T-cell (primary cell): ENCODE results near the gene CHTF18. TPM values are rescaled to one million over a fixed set of nuclear protein-coding genes. Genes with fewer than 3 reads are reported as not detected.
A peak's percentile ranks its signal among the peaks of the same experiment; 100 is the strongest.

ENCODE experiments used
- ATAC-seq, 4 experiments: fragments of 200-7000 bp in 3 of 4; fragments of 150-1000 bp in 1 of 4; cut with Tn5 transposase; replicated peaks in 1 of 4; 1 replicate in 3 of 4; 2 replicates in 1 of 4; pipeline ENCODE4 v1.10.0; 2021; ENCODE audit warnings: moderate library complexity in 3 of 4, mild to moderate bottlenecking in 2 of 4, moderate number of reproducible peaks in 1 of 4
- CTCF ChIA-PET, 2 donors: fragments of 300-600 bp; sonication (Branson Sonifier 250); formaldehyde crosslinking; loops; one replicate each; lab custom pipeline; 2022; ENCODE audit warnings: antibody characterized with exemption in 2 of 2; lab: Charles Lee
- POLR2A ChIA-PET, 2 donors: fragments of 300-600 bp; sonication (Branson Sonifier 250); formaldehyde crosslinking; loops; one replicate each; lab custom pipeline; 2022; ENCODE audit warnings: antibody characterized with exemption in 2 of 2; lab: Charles Lee
- DNase-seq, 35 experiments: peaks; one replicate each; pipeline versions ENCODE4 v3.0.0 to v3.0.0-alpha.2; 2013 to 2023
- H3K27ac ChIP-seq: one replicate; pipeline ENCODE4 v1.5.1; 2013; ENCODE audit warnings: low read length
- H3K27me3 ChIP-seq, 2 experiments: replicated peaks in 1 of 2; 1 replicate in 1 of 2; 2 replicates in 1 of 2; pipeline versions ENCODE4 v1.6.1 to v1.7.0; 2013; ENCODE audit warnings: low read length in 1 of 2, mixed read lengths in 1 of 2; ENCODE audit not compliant: control insufficient read depth in 2 of 2, insufficient read depth in 2 of 2; ENCODE audit errors: extremely low read depth in 1 of 2
- H3K36me3 ChIP-seq, 2 donors: 1 replicate in 1 of 2; 2 replicates in 1 of 2; pipeline versions ENCODE4 v1.6.1 to v1.7.0; 2013; ENCODE audit warnings: low read length in 1 of 2; ENCODE audit not compliant: control insufficient read depth in 2 of 2, insufficient read depth in 1 of 2; ENCODE audit errors: extremely low read depth in 1 of 2
- H3K4me1 ChIP-seq, 2 experiments: 1 replicate in 1 of 2; 2 replicates in 1 of 2; pipeline versions ENCODE4 v1.6.1 to v1.7.0; 2013; ENCODE audit warnings: low read length in 2 of 2, mixed read lengths in 1 of 2; ENCODE audit not compliant: insufficient read depth in 2 of 2, control insufficient read depth in 1 of 2; ENCODE audit errors: extremely low read depth in 1 of 2
- H3K4me3 ChIP-seq, 2 donors: 1 replicate in 1 of 2; 2 replicates in 1 of 2; pipeline versions ENCODE4 v1.5.1 to v1.7.0; 2013; ENCODE audit warnings: mild to moderate bottlenecking in 2 of 2, low read length in 1 of 2, moderate library complexity in 1 of 2; ENCODE audit not compliant: control insufficient read depth in 1 of 2; ENCODE audit errors: extremely low read depth in 1 of 2
- H3K9me3 ChIP-seq: 2 replicates; pipeline ENCODE4 v1.7.0; 2013
- H3K27ac Mint-ChIP-seq, 2 donors: one replicate each; pipeline ENCODE4 v1.8.0; 2020 to 2021; ENCODE audit warnings: mild to moderate bottlenecking in 2 of 2, mixed read lengths in 2 of 2
- H3K27me3 Mint-ChIP-seq, 2 donors: one replicate each; pipeline ENCODE4 v1.8.0; 2021 to 2022; ENCODE audit warnings: mixed read lengths in 2 of 2
- H3K36me3 Mint-ChIP-seq: one replicate; pipeline ENCODE4 v1.8.0; 2021; ENCODE audit warnings: mixed read lengths
- H3K4me1 Mint-ChIP-seq, 3 donors: one replicate each; pipeline ENCODE4 v1.8.0; 2020 to 2022; ENCODE audit warnings: mixed read lengths in 3 of 3, mild to moderate bottlenecking in 1 of 3
- H3K4me3 Mint-ChIP-seq, 3 donors: one replicate each; pipeline ENCODE4 v1.8.0; 2020 to 2022; ENCODE audit warnings: mild to moderate bottlenecking in 3 of 3, mixed read lengths in 3 of 3, moderate library complexity in 3 of 3
- H3K9me3 Mint-ChIP-seq, 3 donors: one replicate each; pipeline ENCODE4 v1.8.0; 2020 to 2022; ENCODE audit warnings: mixed read lengths in 3 of 3
- WGBS: methylation state at CpG from one replicate; pipeline ENCODE4 v1.1.5; 2013; ENCODE audit warnings: missing lambda C conversion rate; ENCODE audit not compliant: insufficient coverage; 5-methylcytosine and 5-hydroxymethylcytosine counted together
- total RNA-seq, 35 experiments: library from RNA in 6 of 35; stranded (reverse) in 6 of 35; fragments of 120-200 nt in 1 of 35; gene quantifications; one replicate each; pipeline versions ENCODE4 v1.2.1 to v1.2.4 and lab custom pipeline; 2013 to 2026

Gene CHTF18
- total RNA-seq, 5 donors from 2014 or later (not counting 1 experiment from before 2014, with no cell fraction given) = 29.6 to 73.2 (median 49.5) TPM

DNA sequence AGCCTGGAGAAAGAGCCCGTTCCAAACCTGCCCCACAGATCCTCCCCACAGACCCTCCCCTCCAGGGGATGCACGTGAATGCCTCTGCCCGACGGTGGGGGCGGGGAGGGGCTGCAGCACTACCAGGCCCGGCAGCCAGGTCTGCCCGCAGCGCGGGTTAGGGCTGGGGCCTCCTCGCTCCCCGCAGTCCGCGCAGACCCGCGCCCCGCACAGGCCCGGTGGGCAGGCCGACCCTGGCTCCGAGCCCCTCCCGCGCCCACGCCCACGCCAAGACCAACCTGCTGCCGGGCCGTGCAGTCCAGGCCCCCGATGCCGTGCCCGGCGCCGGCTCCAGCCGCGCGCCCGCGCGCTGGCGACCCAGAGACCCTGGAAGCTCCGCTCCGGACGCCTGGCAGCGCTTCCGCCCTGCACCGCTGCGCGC is 432 bp upstream of the CHTF18 start, which contains the start of gene RPUSD1:
RPUSD1 (minus strand) TSS at position 404 of the 421 bp plus-strand sequence. CDS start 644 bp downstream, outside the sequence.
- Mint-ChIP-seq H3K9me3 (no peaks in the 10 kb centered on the region), H3K4me3 (peak within 1 kb of the TSS; percentile 83 to 85 (median 84)), H3K27me3 (no peaks in the 10 kb centered on the region), H3K4me1 (peaks cover 0 to 18% (median 8%) of the 10 kb centered on the region in 3 donors), H3K36me3 (peaks cover 6% of the 10 kb centered on the region), H3K27ac (peak within 1 kb of the TSS; percentile 55 to 64)
- WGBS = under 1% methylated on average over 44 of the region's 45 CpGs
- Histone ChIP-seq H3K4me3 (peak within 1 kb of the TSS; percentile 69 to 90), H3K9me3 (no peaks in the 10 kb centered on the region), H3K36me3 (peaks cover 9% of the 10 kb centered on the region in 2 donors), H3K4me1 (peaks cover 5 to 37% of the 10 kb centered on the region in 2 experiments), H3K27ac (peak within 1 kb of the TSS; percentile 12), H3K27me3 (peaks cover 0 to 5% of the 10 kb centered on the region in 2 experiments)
- DNase-seq (peak in 2 of 35 experiments; percentile 16 to 59), ATAC-seq (peak; percentile 10 to 34 (median 26))
- POLR2A ChIA-PET = interaction anchor here in 1 of 2 donors (1.0 kb wide), 1 partner anchor 47 kb away, joined by 6 read pairs; the partner anchor contains the start of gene CIAO3
- CTCF ChIA-PET = interaction anchor here in 1 of 2 donors (1.0 to 1.2 kb wide), 2 partner anchors 60 to 76 kb away, joined by 3 to 4 read pairs; no protein-coding TSS in a partner anchor

DNA sequence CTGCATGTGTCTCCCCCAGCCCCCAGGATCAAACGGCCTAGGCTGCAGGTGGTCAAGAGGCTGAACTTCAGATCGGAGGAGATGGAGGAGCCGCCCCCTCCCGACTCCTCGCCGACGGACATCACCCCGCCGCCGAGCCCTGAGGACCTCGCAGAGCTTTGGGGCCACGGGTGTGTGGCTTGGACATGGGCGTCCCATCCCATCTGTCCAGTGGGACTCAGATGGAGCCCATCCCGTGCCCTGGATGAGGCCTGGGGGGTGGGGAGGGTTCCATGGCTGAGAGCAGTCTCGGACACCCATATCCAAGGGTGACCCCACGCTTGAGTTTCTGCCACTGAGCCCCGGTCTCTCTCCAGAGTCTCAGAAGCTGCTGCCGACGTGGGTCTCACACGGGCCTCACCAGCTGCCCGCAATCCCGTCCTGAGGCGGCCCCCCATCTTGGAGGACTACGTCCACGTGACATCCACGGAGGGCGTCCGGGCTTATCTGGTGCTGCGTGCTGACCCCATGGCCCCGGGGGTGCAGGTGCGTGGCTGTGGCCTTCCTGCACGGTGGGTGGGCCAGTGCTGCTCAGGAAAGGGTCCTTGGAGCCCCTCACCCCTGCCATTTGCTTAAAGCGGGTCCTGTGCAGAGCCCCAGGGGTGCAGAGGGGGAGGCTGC is 901 bp downstream of the CHTF18 start:
- DNase-seq = no peak
- peak overlapping the region; percentile 55 to 58 for H3K4me3 ChIP-seq

DNA sequence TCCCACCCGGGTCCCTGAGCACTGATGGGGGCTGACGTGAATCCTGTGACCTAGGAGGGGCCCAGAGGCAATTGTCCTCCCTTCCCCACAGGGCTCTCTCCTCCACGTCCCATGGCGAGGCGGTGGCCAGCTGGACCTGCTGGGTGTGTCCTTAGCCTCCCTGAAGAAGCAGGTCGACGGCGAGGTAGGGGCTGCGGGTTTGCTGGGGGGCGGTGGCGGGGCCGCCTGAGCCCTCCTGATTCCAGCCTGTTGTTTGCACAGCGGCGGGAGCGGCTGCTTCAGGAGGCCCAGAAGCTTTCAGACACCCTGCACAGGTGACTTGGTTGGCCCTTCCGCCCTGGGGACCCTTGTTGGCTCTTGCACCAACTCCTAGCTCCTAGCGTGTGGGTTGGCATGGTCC is 1.7 kb downstream of the CHTF18 start:
- ChIA-PET CTCF (no interaction called here), POLR2A (no interaction called here)
- H3K27me3 Mint-ChIP-seq = no peaks in the 10 kb centered on the region
- DNase-seq (no peak), ATAC-seq (no peak)
- Histone ChIP-seq H3K36me3 (peaks cover 9% of the 10 kb centered on the region in 2 donors), H3K4me3 (no peak overlapping the region), H3K27ac (no peak overlapping the region), H3K4me1 (peaks cover 5 to 37% of the 10 kb centered on the region in 2 experiments), H3K9me3 (no peaks in the 10 kb centered on the region), H3K27me3 (no peaks in the 10 kb centered on the region)
- no peaks in the 10 kb centered on the region for H3K9me3 Mint-ChIP-seq
- peaks cover 6% of the 10 kb centered on the region for H3K36me3 Mint-ChIP-seq
- peak overlapping the region; percentile 53 to 60 (median 59) for H3K4me3 Mint-ChIP-seq
- no peak overlapping the region for H3K27ac Mint-ChIP-seq
- H3K4me1 Mint-ChIP-seq = peaks cover 0 to 15% (median 7%) of the 10 kb centered on the region in 3 donors
- WGBS = 95% methylated on average over 17 of the region's 17 CpGs

More for the DNA sequence above, 901 bp downstream of the CHTF18 start:
- no peaks in the 10 kb centered on the region for H3K9me3 ChIP-seq
- Mint-ChIP-seq H3K4me1 (peaks cover 0 to 18% (median 8%) of the 10 kb centered on the region in 3 donors), H3K27me3 (no peaks in the 10 kb centered on the region), H3K36me3 (peaks cover 6% of the 10 kb centered on the region), H3K4me3 (peak overlapping the region in 2 of 3 donors; percentile 53 to 60), H3K27ac (no peak overlapping the region), H3K9me3 (no peaks in the 10 kb centered on the region)
- H3K27ac ChIP-seq = no peak overlapping the region
- ChIA-PET POLR2A (no interaction called here), CTCF (no interaction called here)
- H3K4me1 ChIP-seq = peaks cover 5 to 37% of the 10 kb centered on the region in 2 experiments
- no peak for ATAC-seq
- no peaks in the 10 kb centered on the region for H3K27me3 ChIP-seq
- WGBS = 85% methylated on average over 23 of the region's 33 CpGs
- peaks cover 9% of the 10 kb centered on the region in 2 donors for H3K36me3 ChIP-seq

DNA sequence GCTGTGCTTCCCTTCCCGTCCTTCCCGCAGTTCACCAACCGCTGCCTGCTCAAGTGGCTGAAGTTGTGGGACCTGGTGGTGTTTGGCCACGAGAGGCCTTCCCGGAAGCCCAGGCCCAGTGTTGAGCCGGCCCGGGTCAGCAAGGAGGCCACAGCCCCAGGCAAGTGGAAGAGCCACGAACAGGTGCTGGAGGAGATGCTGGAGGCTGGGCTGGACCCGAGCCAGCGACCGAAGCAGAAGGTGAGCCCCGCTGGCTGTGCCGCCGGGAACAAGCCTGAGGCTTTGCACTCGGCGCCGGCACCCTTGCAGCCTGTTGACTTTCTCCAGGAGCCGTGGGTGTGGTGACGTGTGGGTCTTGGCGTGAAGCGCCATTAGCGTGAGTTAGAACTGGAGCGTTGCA is 2.7 kb downstream of the CHTF18 start:
- no peaks in the 10 kb centered on the region for H3K9me3 ChIP-seq
- ChIA-PET POLR2A (no interaction called here), CTCF (interaction anchor here in 1 of 2 donors (0.6 kb wide), 1 partner anchor 25 kb away, joined by 3 read pairs; no protein-coding TSS in a partner anchor)
- DNase-seq (no peak), ATAC-seq (no peak)
- peaks cover 6% of the 10 kb centered on the region for H3K36me3 Mint-ChIP-seq
- H3K27me3 ChIP-seq = no peaks in the 10 kb centered on the region
- H3K27me3 Mint-ChIP-seq = no peaks in the 10 kb centered on the region
- H3K27ac ChIP-seq = no peak overlapping the region
- H3K4me3 Mint-ChIP-seq = no peak overlapping the region
- no peak overlapping the region for H3K4me3 ChIP-seq
- WGBS = 95% methylated on average over 23 of the region's 23 CpGs
- no peaks in the 10 kb centered on the region for H3K9me3 Mint-ChIP-seq
- H3K27ac Mint-ChIP-seq = no peak overlapping the region
- peaks cover 5 to 9% of the 10 kb centered on the region in 2 donors for H3K36me3 ChIP-seq
- H3K4me1 ChIP-seq = peaks cover 5 to 27% of the 10 kb centered on the region in 2 experiments
- peaks cover 0 to 13% (median 5%) of the 10 kb centered on the region in 3 donors for H3K4me1 Mint-ChIP-seq

DNA sequence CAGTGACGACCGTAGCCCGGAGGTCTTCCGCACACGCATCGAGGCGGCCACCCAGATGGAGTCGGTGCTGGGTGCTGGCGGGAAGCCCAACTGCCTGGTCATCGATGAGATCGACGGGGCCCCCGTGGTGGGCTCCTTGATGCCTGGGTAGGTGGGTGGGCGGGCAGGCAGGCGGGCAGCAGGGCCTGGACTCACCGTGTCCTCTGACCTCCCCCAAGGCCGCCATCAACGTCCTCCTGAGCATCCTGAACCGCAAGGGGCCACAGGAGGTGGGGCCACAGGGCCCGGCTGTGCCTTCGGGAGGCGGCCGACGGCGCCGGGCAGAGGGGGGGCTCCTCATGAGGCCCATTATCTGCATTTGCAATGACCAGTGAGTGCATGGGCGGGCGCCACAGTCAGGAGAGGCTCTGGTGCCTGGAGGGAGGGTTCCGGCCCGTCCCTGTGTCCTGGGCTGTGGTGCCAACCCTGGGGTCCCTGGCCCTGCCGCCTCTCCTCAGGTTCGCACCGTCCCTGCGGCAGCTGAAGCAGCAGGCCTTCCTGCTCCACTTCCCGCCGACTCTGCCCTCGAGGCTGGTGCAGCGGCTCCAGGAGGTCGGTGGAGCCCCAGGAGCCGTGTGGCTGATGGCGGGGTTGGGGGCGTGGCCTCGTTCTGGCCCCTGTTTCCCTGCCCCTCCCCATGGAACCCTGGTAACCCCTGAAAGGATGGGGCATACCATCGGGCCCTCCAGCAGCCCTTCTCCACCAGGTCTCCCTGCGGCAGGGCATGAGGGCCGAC is 4.0 kb downstream of the CHTF18 start:
- WGBS = 93% methylated on average over 41 of the region's 46 CpGs
- Histone ChIP-seq H3K9me3 (no peaks in the 10 kb centered on the region), H3K27me3 (peaks cover 0 to 2% of the 10 kb centered on the region in 2 experiments), H3K36me3 (peaks cover 0 to 9% of the 10 kb centered on the region in 2 donors), H3K27ac (no peak overlapping the region), H3K4me1 (peaks cover 5 to 16% of the 10 kb centered on the region in 2 experiments), H3K4me3 (no peak overlapping the region)
- POLR2A ChIA-PET = no interaction called here
- no peak for DNase-seq
- CTCF ChIA-PET = no interaction called here
- no peaks in the 10 kb centered on the region for H3K9me3 Mint-ChIP-seq
- peaks cover 6% of the 10 kb centered on the region for H3K36me3 Mint-ChIP-seq
- peaks cover 0 to 6% (median 0%) of the 10 kb centered on the region in 3 donors for H3K4me1 Mint-ChIP-seq
- ATAC-seq = no peak
- H3K4me3 Mint-ChIP-seq = no peak overlapping the region
- H3K27ac Mint-ChIP-seq = no peak overlapping the region
- no peaks in the 10 kb centered on the region for H3K27me3 Mint-ChIP-seq

DNA sequence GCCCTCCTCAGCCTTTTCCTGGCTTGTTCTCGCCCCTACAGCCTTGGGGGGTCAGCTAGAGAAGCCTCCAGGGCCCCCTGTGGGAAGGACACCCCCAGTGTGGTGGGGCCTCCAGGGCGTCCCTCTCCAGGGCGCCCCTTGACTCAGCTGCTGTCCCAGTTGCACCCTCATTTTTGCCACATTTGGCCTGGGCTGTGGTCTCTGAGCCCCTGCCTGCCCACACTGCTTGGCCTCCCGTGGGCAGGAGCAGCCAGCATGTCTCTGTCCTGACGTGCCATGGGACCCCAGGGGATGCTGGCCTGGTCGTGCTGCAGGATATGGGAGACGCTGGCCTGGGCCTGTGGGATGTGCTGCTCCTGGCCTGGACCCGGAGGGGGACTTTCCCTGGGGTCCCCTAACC is 5.0 kb downstream of the CHTF18 start:
- Mint-ChIP-seq H3K27me3 (peaks cover 0 to 4% of the 10 kb centered on the region in 2 donors), H3K4me1 (peaks cover 0 to 4% (median 0%) of the 10 kb centered on the region in 3 donors), H3K27ac (no peak overlapping the region), H3K36me3 (peaks cover 6% of the 10 kb centered on the region), H3K9me3 (no peaks in the 10 kb centered on the region), H3K4me3 (no peak overlapping the region)
- peaks cover 0 to 10% of the 10 kb centered on the region in 2 experiments for H3K27me3 ChIP-seq
- H3K4me3 ChIP-seq = no peak overlapping the region
- H3K4me1 ChIP-seq = peaks cover 4 to 11% of the 10 kb centered on the region in 2 experiments
- WGBS = 97% methylated on average over 8 of the region's 8 CpGs
- CTCF ChIA-PET = no interaction called here
- no peaks in the 10 kb centered on the region for H3K9me3 ChIP-seq
- peaks cover 0 to 9% of the 10 kb centered on the region in 2 donors for H3K36me3 ChIP-seq
- POLR2A ChIA-PET = no interaction called here
- H3K27ac ChIP-seq = no peak overlapping the region
- DNase-seq = no peak
- no peak for ATAC-seq
